HepG2 (cell line): ENCODE measurements around the gene DHX8. TPM values are rescaled to one million over a fixed set of nuclear protein-coding genes. Genes with fewer than 3 reads are reported as not detected.

ENCODE experiments used
- CHD4 ChIP-seq: fragments of 200-600 bp; sonication (generic); IDR thresholded peaks from 2 replicates; pipeline ENCODE4 v1.7.0; 2017; ENCODE audit warnings: mild to moderate bottlenecking, low read length, borderline replicate concordance
- FOXJ3 ChIP-seq: sonication (generic); formaldehyde crosslinking; IDR thresholded peaks from 2 replicates; pipeline ENCODE4 v1.4.0; 2020; ENCODE audit warnings: missing genetic modification reagents, mild to moderate bottlenecking, borderline replicate concordance
- IKZF4 ChIP-seq: sonication (generic); formaldehyde crosslinking; IDR thresholded peaks from 2 replicates; pipeline ENCODE4 v1.5.1; 2020; ENCODE audit warnings: borderline replicate concordance, mild to moderate bottlenecking, low read depth, missing genetic modification reagents; ENCODE audit errors: not compliant biosample characterization
- KDM1A ChIP-seq: IDR thresholded peaks from 2 replicates; pipeline ENCODE4 v1.6.1; 2016; ENCODE audit warnings: missing compliant biosample characterization
- RFXANK ChIP-seq: IDR thresholded peaks from 2 replicates; pipeline ENCODE4 v1.6.1; 2016
- SETDB1 ChIP-seq: sonication (generic); formaldehyde crosslinking; IDR thresholded peaks from 2 replicates; pipeline ENCODE4 v1.5.1; 2020; ENCODE audit warnings: missing genetic modification reagents, mild to moderate bottlenecking, borderline replicate concordance
- SPEN ChIP-seq: sonication (generic); formaldehyde crosslinking; IDR thresholded peaks from 2 replicates; pipeline ENCODE4 v1.5.1; 2020; ENCODE audit warnings: low read depth, mild to moderate bottlenecking, missing genetic modification reagents
- SYNCRIP ChIP-seq: fragments of 200-400 bp; formaldehyde crosslinking; IDR thresholded peaks from 2 replicates; pipeline ENCODE4 v1.6.1; 2018; ENCODE audit warnings: mild to moderate bottlenecking, low read depth, low read length; ENCODE audit not compliant: insufficient read depth
- YY1 ChIP-seq: IDR thresholded peaks from 2 replicates; pipeline ENCODE4 v1.6.1; 2011; ENCODE audit warnings: low read length, low read depth, moderate library complexity, mild to moderate bottlenecking; ENCODE audit not compliant: insufficient read depth, insufficient replicate concordance
- ZFAT ChIP-seq: sonication (generic); formaldehyde crosslinking; conservative IDR thresholded peaks from 2 replicates; pipeline ENCODE4 v1.8.1; 2023; ENCODE audit warnings: missing genetic modification reagents, inconsistent platforms
- ZFP36 ChIP-seq: fragments of 150-350 bp; IDR thresholded peaks from 2 replicates; pipeline ENCODE4 v1.6.1; 2018; ENCODE audit warnings: borderline replicate concordance, low read length, low read depth; ENCODE audit not compliant: partially characterized antibody
- ZNF225 ChIP-seq: sonication (generic); formaldehyde crosslinking; IDR thresholded peaks from 2 replicates; pipeline ENCODE4 v1.4.0; 2020; ENCODE audit warnings: mild to moderate bottlenecking, missing genetic modification reagents
- ZNF251 ChIP-seq: sonication (generic); formaldehyde crosslinking; IDR thresholded peaks from 2 replicates; pipeline ENCODE4 v1.9.0; 2021; ENCODE audit warnings: mild to moderate bottlenecking, missing genetic modification reagents
- ZNF30 ChIP-seq: sonication (generic); formaldehyde crosslinking; IDR thresholded peaks from 2 replicates; pipeline ENCODE4 v1.5.0; 2020; ENCODE audit warnings: mild to moderate bottlenecking, missing genetic modification reagents
- ZNF562 ChIP-seq: sonication (generic); formaldehyde crosslinking; IDR thresholded peaks from 2 replicates; pipeline ENCODE4 v1.8.0; 2022; ENCODE audit warnings: missing genetic modification reagents, borderline replicate concordance
- polyA plus RNA-seq, 8 experiments: library from polyadenylated mRNA; depleted of rRNA in 3 of 8; stranded (reverse) in 7 of 8; unstranded in 1 of 8; fragments of >200 nt; fragmentation: Illumina TruSeq in 4 of 8; extraction: Trizol in 4 of 8; gene quantifications; 2 replicates each; pipeline versions ENCODE4 v1.2.1 to v1.2.3, GENCODE V29; 2011 to 2016; ENCODE audit warnings: low read depth in 4 of 8, missing spikeins in 1 of 8, mixed read lengths in 1 of 8; ENCODE audit not compliant: insufficient read depth in 1 of 8
- total RNA-seq, 5 experiments: library from RNA; depleted of rRNA; stranded (reverse); fragments of >200 nt; fragmentation: Illumina TruSeq; extraction: Trizol; gene quantifications; 2 replicates each; pipeline ENCODE4 v1.2.3, GENCODE V29; 2016; ENCODE audit warnings: low read depth in 1 of 5
- TF ChIP-seq, protein P1 (sequence below): sonication (generic); formaldehyde crosslinking; IDR thresholded peaks from 2 replicates; pipeline ENCODE4 v1.9.0; 2022; ENCODE audit warnings: low read depth, missing genetic modification reagents
- TF ChIP-seq, protein P2 (sequence below): sonication (generic); formaldehyde crosslinking; conservative IDR thresholded peaks from 2 replicates; pipeline ENCODE4 v1.4.0; 2020; ENCODE audit warnings: missing genetic modification reagents
- TF ChIP-seq, protein P3 (sequence below): sonication (generic); formaldehyde crosslinking; conservative IDR thresholded peaks from 2 replicates; pipeline ENCODE4 v1.4.0; 2020; ENCODE audit warnings: missing genetic modification reagents
- TF ChIP-seq, protein P4 (sequence below): sonication (generic); formaldehyde crosslinking; IDR thresholded peaks from 2 replicates; pipeline ENCODE4 v1.8.1; 2022; ENCODE audit warnings: low read depth, mild to moderate bottlenecking, missing genetic modification reagents
- TF ChIP-seq, protein P5 (sequence below): sonication (generic); formaldehyde crosslinking; IDR thresholded peaks from 2 replicates; pipeline ENCODE4 v1.4.0; 2020; ENCODE audit warnings: missing genetic modification reagents

Gene DHX8
- total and polyA plus RNA-seq, 2 of the 13 experiments (the other 11 are each of a cell fraction or from before 2014, with no cell fraction given) = 24.8 to 48.9 TPM

DNA sequence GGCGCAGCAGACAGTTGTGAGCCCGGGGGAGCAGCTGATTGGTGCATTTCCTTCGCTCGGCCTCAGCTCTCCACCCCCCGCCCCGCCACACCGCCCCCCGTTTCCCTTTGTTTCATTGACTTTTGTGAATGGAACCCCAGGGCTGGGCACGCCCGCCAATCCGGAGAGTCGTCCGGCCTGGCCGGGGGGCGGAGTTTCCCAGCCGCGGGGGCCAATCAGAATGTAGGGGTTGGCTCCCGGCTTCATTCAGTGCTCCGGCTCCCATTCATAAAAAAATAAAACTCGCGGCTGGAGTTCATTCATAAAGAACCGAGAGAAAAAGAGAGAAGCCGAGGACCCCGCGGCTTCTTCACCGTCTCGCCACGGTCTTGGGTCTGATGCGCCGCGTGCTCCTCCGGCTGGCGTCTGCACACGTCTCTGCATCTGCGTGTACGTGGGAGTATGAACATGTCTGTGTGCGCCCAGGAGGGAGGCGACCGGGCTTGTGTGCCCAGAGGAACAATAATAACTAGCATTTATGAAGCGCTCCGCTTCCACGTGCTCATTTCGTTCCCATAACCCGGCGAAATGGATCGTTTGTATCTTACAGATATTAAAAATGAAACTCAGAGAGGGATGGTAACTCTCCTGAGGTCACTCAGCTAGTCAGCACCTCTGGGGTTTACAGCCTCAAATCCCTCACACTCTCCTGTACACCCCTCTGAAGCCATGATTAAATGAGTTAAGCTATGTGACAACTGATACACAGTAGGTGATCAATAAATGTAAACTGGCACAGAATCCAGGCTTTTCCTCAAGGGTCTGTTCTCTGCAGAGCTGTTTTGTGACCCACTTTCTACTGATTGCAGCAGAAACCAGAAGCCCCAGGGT, 62.8 kb downstream of the DHX8 start, which contains the start of gene ETV4 (continued):
- TF ChIP-seq, protein P1, sequence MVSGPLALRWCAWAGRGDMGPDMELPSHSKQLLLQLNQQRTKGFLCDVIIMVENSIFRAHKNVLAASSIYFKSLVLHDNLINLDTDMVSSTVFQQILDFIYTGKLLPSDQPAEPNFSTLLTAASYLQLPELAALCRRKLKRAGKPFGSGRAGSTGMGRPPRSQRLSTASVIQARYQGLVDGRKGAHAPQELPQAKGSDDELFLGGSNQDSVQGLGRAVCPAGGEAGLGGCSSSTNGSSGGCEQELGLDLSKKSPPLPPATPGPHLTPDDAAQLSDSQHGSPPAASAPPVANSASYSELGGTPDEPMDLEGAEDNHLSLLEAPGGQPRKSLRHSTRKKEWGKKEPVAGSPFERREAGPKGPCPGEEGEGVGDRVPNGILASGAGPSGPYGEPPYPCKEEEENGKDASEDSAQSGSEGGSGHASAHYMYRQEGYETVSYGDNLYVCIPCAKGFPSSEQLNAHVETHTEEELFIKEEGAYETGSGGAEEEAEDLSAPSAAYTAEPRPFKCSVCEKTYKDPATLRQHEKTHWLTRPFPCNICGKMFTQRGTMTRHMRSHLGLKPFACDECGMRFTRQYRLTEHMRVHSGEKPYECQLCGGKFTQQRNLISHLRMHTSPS (CRISPR knock-in tag) = no peak
- TF ChIP-seq, protein P2, sequence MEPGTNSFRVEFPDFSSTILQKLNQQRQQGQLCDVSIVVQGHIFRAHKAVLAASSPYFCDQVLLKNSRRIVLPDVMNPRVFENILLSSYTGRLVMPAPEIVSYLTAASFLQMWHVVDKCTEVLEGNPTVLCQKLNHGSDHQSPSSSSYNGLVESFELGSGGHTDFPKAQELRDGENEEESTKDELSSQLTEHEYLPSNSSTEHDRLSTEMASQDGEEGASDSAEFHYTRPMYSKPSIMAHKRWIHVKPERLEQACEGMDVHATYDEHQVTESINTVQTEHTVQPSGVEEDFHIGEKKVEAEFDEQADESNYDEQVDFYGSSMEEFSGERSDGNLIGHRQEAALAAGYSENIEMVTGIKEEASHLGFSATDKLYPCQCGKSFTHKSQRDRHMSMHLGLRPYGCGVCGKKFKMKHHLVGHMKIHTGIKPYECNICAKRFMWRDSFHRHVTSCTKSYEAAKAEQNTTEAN (CRISPR knock-in tag) = peak; percentile 48
- TF ChIP-seq ZNF30 (CRISPR knock-in tag) = 0 out of 2 replicates have a peak, but pooled peaks have one; percentile 45
- TF ChIP-seq ZFP36 = peak; percentile 26
- no peak for TF ChIP-seq FOXJ3
- TF ChIP-seq, protein P3, sequence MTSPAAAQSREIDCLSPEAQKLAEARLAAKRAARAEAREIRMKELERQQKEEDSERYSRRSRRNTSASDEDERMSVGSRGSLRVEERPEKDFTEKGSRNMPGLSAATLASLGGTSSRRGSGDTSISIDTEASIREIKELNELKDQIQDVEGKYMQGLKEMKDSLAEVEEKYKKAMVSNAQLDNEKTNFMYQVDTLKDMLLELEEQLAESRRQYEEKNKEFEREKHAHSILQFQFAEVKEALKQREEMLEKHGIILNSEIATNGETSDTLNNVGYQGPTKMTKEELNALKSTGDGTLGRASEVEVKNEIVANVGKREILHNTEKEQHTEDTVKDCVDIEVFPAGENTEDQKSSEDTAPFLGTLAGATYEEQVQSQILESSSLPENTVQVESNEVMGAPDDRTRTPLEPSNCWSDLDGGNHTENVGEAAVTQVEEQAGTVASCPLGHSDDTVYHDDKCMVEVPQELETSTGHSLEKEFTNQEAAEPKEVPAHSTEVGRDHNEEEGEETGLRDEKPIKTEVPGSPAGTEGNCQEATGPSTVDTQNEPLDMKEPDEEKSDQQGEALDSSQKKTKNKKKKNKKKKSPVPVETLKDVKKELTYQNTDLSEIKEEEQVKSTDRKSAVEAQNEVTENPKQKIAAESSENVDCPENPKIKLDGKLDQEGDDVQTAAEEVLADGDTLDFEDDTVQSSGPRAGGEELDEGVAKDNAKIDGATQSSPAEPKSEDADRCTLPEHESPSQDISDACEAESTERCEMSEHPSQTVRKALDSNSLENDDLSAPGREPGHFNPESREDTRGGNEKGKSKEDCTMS (CRISPR knock-in tag) = 0 out of 2 replicates have a peak, but pooled peaks have one; percentile 16
- no peak for TF ChIP-seq ZNF251 (CRISPR knock-in tag)
- no peak for TF ChIP-seq ZNF225 (CRISPR knock-in tag)
- TF ChIP-seq SPEN (CRISPR knock-in tag) = 0 out of 2 replicates have a peak, but pooled peaks have one; percentile 2
- no peak for TF ChIP-seq YY1
- TF ChIP-seq, protein P4, sequence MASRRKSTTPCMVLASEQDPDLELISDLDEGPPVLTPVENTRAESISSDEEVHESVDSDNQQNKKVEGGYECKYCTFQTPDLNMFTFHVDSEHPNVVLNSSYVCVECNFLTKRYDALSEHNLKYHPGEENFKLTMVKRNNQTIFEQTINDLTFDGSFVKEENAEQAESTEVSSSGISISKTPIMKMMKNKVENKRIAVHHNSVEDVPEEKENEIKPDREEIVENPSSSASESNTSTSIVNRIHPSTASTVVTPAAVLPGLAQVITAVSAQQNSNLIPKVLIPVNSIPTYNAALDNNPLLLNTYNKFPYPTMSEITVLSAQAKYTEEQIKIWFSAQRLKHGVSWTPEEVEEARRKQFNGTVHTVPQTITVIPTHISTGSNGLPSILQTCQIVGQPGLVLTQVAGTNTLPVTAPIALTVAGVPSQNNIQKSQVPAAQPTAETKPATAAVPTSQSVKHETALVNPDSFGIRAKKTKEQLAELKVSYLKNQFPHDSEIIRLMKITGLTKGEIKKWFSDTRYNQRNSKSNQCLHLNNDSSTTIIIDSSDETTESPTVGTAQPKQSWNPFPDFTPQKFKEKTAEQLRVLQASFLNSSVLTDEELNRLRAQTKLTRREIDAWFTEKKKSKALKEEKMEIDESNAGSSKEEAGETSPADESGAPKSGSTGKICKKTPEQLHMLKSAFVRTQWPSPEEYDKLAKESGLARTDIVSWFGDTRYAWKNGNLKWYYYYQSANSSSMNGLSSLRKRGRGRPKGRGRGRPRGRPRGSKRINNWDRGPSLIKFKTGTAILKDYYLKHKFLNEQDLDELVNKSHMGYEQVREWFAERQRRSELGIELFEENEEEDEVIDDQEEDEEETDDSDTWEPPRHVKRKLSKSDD (CRISPR knock-in tag) = no peak
- TF ChIP-seq RFXANK (CRISPR knock-in tag) = peak; percentile 56; the same call in 1 of the 2 replicates
- no peak for TF ChIP-seq ZNF562 (CRISPR knock-in tag)
- TF ChIP-seq KDM1A (CRISPR knock-in tag) = no peak
- no peak for TF ChIP-seq IKZF4 (CRISPR knock-in tag)
- no peak for TF ChIP-seq ZFAT (CRISPR knock-in tag)
- TF ChIP-seq, protein P5, sequence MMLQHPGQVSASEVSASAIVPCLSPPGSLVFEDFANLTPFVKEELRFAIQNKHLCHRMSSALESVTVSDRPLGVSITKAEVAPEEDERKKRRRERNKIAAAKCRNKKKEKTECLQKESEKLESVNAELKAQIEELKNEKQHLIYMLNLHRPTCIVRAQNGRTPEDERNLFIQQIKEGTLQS (CRISPR knock-in tag) = no peak
- no peak; the same call in 1 of the 2 replicates for TF ChIP-seq CHD4
- TF ChIP-seq SYNCRIP = no peak
- TF ChIP-seq SETDB1 (CRISPR knock-in tag) = no peak
